Muscle layer of duodenum (tissue), 2 donors: ENCODE data around the gene S100B.

Experiments used
- H3K27ac ChIP-seq: one replicate; pipeline ENCODE4 v1.7.0; 2013; ENCODE audit warnings: mild to moderate bottlenecking, low read length
- H3K27me3 ChIP-seq: one replicate; pipeline ENCODE4 v1.7.0; 2013; ENCODE audit warnings: low read depth, mild to moderate bottlenecking, control low read depth, low read length
- H3K36me3 ChIP-seq, 2 donors: one replicate each; pipeline ENCODE4 v1.7.0; 2013; ENCODE audit warnings: low read length in 2 of 2, control low read depth in 1 of 2, mild to moderate bottlenecking in 1 of 2; ENCODE audit not compliant: insufficient read depth in 2 of 2, control insufficient read depth in 1 of 2
- H3K4me1 ChIP-seq, 2 donors: one replicate each; pipeline ENCODE4 v1.7.0; 2013; ENCODE audit warnings: low read length in 2 of 2, mild to moderate bottlenecking in 2 of 2, control low read depth in 1 of 2, moderate library complexity in 1 of 2; ENCODE audit not compliant: insufficient read depth in 2 of 2, control insufficient read depth in 1 of 2
- H3K4me3 ChIP-seq, 2 donors: one replicate each; pipeline ENCODE4 v1.7.0; 2013; ENCODE audit warnings: low read length in 2 of 2, low read depth in 1 of 2, mild to moderate bottlenecking in 1 of 2
- H3K9me3 ChIP-seq, 2 donors: one replicate each; pipeline ENCODE4 v1.7.0; 2013; ENCODE audit warnings: low read length in 2 of 2, control low read depth in 1 of 2, mild to moderate bottlenecking in 1 of 2; ENCODE audit not compliant: control insufficient read depth in 1 of 2
- donor health status: healthy.

The S100B gene

DNA sequence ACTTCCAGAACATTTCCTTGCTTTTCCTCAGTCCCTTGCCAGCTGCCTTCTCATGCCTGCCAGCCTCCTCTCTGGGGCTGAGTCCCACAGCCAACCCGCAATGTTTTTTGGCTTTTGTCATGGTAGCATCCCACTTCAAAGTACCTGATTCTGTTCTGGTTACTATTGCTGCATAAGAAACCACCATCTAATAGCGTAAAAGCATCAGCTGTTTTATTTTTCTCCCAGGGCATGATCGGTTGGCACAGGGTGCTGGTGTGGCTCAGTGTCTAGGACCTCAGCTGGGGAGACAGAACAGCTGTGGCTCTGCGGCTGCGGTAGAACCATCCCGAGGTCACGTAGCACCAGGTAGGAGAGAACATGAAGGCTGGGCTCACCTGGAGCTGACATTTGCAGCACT lies 21.7 kb upstream of the S100B start:
- Histone ChIP-seq H3K9me3 (peaks cover 5 to 18% of the 10 kb centered on the region in 2 donors), H3K27ac (no peak overlapping the region), H3K4me3 (no peak overlapping the region), H3K27me3 (no peaks in the 10 kb centered on the region), H3K36me3 (no peaks in the 10 kb centered on the region), H3K4me1 (peaks cover 0 to 5% of the 10 kb centered on the region in 2 donors)

DNA sequence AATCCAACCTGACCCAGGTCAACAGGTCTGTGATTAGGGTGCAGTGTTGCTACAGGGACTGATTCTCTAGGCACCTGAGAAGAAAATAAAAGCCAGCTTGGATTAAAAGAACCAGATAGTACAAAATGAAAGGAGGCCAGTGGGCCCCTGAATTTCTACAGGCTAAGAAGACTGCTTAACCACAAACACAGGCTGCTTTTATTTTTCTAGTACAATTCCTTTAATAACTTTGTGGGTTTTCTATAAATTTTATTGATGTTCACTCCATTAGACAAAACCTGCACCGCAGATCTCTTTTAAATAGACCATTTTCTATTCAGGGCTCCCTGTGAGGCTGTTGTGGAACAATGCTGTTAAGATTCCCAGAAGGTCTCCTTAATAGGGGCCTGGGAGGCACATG lies 20.9 kb upstream of the S100B start:
- Histone ChIP-seq H3K27me3 (no peaks in the 10 kb centered on the region), H3K27ac (no peak overlapping the region), H3K36me3 (no peaks in the 10 kb centered on the region), H3K9me3 (peaks cover 5 to 18% of the 10 kb centered on the region in 2 donors), H3K4me1 (peaks cover 0 to 6% of the 10 kb centered on the region in 2 donors), H3K4me3 (peak overlapping the region in 1 of 2 donors; percentile 3)

DNA sequence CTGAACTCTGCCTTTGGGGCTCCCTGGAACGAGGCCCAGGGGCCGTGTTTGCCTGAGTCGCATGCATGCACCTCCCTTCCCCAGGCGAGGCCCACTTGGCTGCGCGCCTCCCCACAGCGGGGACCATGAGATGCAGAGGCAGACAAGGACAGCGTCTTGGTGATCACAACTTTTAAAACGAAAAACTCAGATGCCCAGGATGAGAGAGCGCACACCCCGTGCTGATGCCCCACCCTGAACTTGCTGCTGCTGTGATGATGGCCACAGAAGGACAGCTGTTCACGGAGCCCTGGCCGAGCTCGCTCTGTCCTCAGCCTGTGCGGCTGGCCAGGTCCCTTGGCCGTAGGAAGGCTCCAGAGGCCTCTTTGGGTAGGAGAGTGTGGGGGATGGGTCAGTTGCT lies 19.2 kb upstream of the S100B start:
- Histone ChIP-seq H3K4me3 (no peak overlapping the region), H3K9me3 (peaks cover 5 to 18% of the 10 kb centered on the region in 2 donors), H3K4me1 (peaks cover 0 to 10% of the 10 kb centered on the region in 2 donors), H3K27me3 (no peaks in the 10 kb centered on the region), H3K27ac (no peak overlapping the region), H3K36me3 (no peaks in the 10 kb centered on the region)

DNA sequence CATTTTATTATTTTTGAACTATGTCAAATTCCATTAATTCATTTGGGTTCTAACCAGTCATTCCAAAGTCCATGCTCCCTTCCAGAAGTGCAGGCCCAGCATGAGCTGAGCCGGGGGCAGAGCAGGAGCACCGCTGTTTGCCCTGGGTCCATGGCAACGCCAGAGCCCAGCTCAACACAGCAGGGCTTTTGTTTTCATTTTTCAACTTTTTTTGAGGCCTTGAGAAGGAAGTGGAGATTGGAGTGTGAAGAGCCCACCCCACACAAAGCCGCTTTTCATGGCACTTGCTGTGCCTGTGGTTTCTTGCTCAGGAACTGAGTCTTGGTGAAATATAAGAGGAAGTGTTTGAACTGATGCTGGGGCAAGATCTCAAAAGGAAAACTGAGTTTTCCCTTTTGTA lies 17.3 kb upstream of the S100B start:
- peaks cover 5 to 18% of the 10 kb centered on the region in 2 donors for H3K9me3 ChIP-seq
- H3K4me3 ChIP-seq = no peak overlapping the region
- H3K27ac ChIP-seq = peak overlapping the region; percentile 61
- H3K36me3 ChIP-seq = no peaks in the 10 kb centered on the region
- H3K27me3 ChIP-seq = no peaks in the 10 kb centered on the region
- H3K4me1 ChIP-seq = peaks cover 0 to 10% of the 10 kb centered on the region in 2 donors

DNA sequence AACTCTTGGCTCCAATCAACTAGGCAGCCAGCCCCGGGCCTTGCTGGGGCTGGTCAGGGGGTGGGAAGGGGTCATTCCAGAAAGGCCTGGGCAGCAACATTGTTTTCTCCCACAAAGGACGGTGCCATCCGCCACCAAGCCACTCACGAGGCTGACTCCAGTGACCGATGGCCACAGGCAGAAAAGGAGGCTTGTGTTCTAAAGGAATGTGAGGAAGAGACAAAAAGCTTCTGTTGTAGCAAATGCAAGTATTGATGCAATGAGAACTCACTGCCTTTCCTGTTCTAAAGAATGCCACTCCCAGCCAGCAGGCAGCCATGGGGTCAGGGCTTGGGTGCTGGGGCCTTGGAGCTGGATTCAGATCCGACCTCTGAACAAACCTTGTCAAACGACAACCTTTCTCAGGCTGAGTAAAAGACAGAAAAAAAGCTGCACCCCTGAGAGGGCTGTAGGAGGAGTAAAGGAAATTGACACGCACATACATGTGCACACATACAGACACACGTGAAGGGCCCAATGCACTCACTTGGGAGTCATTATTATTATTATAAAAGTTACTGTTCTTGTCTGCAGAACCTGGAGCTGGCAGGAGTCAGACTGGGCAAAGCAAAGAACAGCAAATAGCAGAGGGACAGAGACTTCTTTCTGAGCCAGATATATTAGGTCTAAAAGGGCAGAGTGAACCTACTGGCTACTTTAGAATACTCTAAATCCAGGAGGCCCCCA lies 16.7 kb upstream of the S100B start:
- Histone ChIP-seq H3K4me1 (peaks cover 0 to 10% of the 10 kb centered on the region in 2 donors), H3K9me3 (peaks cover 5 to 17% of the 10 kb centered on the region in 2 donors), H3K27ac (peak overlapping the region; percentile 61), H3K4me3 (no peak overlapping the region), H3K36me3 (no peaks in the 10 kb centered on the region), H3K27me3 (no peaks in the 10 kb centered on the region)

DNA sequence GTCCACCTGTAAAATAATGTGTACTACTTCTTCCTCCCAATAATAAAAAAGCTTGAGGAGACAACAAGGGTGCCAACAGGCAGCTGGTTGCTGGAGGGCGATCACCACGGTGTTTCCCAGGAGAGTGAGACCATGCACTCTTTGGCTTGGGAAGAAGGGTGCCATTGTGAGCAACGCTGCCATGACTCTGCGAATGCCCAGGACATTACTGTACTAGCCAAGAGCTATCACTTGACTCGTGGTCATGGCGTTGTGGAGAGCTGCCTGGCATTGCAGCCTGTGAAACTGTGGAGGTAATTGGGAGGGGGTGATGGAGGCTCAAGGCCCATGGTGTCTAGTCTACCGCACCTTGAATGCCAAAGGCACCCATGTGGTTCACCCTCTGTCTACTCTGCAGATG lies 16.0 kb upstream of the S100B start:
- H3K36me3 ChIP-seq = no peaks in the 10 kb centered on the region
- no peak overlapping the region for H3K27ac ChIP-seq
- peaks cover 0 to 10% of the 10 kb centered on the region in 2 donors for H3K4me1 ChIP-seq
- H3K27me3 ChIP-seq = no peaks in the 10 kb centered on the region
- H3K4me3 ChIP-seq = no peak overlapping the region
- peaks cover 5 to 10% of the 10 kb centered on the region in 2 donors for H3K9me3 ChIP-seq

DNA sequence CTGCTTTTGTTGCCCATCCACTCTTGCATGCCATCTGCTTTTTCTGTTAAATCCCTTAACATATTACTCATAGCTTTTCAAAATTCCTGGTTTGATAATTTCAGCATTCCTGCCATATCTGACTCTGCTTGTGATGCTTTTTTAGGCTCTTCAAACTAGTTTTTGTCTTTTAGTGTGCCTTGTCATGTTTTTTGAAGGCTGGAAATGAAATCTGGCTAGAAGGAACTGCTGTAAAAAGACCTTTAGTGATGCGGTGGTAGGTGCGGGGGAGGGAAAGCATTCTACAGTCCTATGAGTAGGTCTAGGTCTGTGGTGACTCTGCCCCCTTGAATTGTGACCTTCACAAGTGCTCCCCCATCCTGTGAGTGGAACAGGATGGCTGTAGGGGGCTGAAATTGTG lies 15.0 kb upstream of the S100B start:
- Histone ChIP-seq H3K27me3 (no peaks in the 10 kb centered on the region), H3K27ac (no peak overlapping the region), H3K9me3 (peaks cover 0 to 1% of the 10 kb centered on the region in 2 donors), H3K36me3 (no peaks in the 10 kb centered on the region), H3K4me1 (peaks cover 0 to 10% of the 10 kb centered on the region in 2 donors), H3K4me3 (no peak overlapping the region)

DNA sequence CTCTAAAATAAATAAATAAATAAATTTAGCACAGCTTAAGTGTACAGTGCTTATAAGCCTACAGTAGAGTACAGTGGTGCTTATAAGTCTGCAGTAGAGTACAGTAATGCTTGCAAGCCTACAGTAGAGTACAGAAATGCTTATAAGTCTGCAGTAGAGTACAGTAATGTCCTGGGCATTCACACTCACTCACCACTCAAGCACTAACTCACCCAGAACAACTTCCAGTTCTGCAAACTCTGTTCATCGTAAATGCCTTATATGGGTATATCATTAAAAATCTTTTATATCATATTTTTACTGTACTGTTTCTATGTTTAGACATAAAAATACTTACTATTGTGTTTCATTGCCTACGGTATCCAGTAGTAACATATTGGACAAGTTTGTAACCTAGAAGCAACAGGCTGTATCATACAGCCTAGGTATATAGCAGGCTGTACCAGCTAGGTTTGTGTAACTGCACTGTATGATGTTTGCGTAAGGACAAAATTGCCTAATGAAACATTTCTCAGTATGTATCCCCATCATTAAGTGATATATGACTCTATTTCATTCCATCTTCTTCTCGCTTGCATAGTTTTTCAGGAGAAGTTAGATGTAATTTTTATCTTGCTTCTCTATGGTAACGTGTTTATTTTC lies 14.0 kb upstream of the S100B start:
- H3K9me3 ChIP-seq = no peaks in the 10 kb centered on the region
- H3K36me3 ChIP-seq = no peaks in the 10 kb centered on the region
- H3K4me3 ChIP-seq = no peak overlapping the region
- H3K27me3 ChIP-seq = no peaks in the 10 kb centered on the region
- peaks cover 0 to 10% of the 10 kb centered on the region in 2 donors for H3K4me1 ChIP-seq
- no peak overlapping the region for H3K27ac ChIP-seq

DNA sequence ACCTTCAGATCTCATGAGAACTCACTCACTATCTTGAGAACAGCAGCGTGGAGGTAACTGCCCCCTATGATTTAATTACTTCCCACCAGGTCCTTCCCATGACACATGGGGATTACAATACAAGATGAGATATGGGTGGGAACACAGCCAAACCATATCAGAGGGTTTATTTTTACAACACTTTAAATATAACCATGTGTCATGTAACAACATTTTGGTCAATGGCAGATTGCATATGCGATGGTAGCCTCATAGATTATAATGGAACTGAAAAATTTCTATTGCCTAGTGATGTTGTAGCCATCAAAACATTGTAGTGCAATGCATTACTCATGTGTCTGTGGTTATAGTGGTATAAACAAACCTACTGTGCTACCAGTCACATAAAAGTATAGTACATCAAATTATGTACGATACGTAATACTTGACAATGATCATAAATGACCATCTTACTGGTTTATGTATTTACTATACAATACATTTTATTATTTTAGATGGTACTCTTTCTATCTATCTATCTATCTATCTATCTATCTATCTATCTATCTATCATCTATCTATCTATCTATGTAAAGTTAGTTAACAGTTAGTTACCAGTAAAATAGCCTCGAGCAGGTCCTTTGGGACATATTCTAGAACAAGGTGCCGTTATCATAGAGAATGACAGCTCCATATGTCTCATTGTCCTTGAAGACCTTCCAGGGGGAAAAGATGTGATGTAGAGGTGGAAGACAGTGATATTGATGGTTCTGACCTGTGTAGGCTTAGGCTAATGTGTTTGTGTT lies 12.6 kb upstream of the S100B start:
- H3K9me3 ChIP-seq = no peaks in the 10 kb centered on the region
- H3K4me1 ChIP-seq = peaks cover 0 to 10% of the 10 kb centered on the region in 2 donors
- no peak overlapping the region for H3K27ac ChIP-seq

DNA sequence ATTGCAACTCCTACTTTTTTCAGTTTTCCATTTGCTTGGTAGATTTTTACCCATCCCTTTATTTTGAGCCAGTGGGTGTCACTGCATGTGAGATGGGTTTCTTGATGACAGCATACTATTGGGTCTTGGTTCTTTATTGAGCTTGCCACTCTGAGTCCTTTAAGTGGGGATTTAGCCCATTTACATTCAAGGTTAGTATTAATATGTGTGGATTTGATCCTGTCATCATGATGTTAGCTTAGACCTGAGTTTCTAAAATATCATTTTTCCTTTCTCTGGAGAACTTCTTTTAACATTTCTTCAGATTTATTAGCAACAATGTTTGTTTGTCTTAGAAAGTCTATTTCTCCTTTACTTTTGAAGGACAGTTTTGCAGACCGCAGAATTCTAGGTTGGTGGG lies 11.8 kb upstream of the S100B start:
- no peaks in the 10 kb centered on the region for H3K27me3 ChIP-seq
- H3K4me3 ChIP-seq = no peak overlapping the region
- no peaks in the 10 kb centered on the region for H3K9me3 ChIP-seq
- no peaks in the 10 kb centered on the region for H3K36me3 ChIP-seq
- no peak overlapping the region for H3K27ac ChIP-seq
- H3K4me1 ChIP-seq = peaks cover 0 to 6% of the 10 kb centered on the region in 2 donors

More for the DNA sequence above, 12.6 kb upstream of the S100B start:
- Histone ChIP-seq H3K36me3 (no peaks in the 10 kb centered on the region), H3K4me3 (no peak overlapping the region), H3K27me3 (no peaks in the 10 kb centered on the region)

DNA sequence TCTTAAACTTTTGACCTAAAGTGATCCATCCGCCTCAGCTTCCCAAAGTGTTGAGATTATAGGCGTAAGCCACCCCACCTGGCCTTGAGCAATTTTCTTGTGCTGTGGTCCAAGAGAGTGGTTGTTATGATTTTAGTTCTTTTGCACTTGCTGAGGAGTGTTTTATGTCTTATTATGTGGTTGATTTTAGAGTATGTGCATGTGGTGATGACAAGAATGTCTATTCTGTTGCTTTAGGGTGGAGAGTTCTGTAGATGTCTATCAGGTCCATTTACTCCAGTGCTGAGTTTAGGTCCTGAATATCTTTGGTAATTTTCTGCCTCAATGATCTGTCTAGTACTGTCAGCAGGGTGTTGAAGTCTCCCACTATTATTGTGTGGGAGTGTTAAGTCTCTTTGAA lies 11.2 kb upstream of the S100B start:
- no peaks in the 10 kb centered on the region for H3K9me3 ChIP-seq
- no peak overlapping the region for H3K27ac ChIP-seq
- peaks cover 0 to 4% of the 10 kb centered on the region in 2 donors for H3K4me1 ChIP-seq
- H3K27me3 ChIP-seq = no peaks in the 10 kb centered on the region
- H3K4me3 ChIP-seq = no peak overlapping the region
- H3K36me3 ChIP-seq = no peaks in the 10 kb centered on the region
